Neural progenitor cell (in vitro differentiated cells): ENCODE measurements around the gene CCT7. TPM values are rescaled to one million over a fixed set of nuclear protein-coding genes. Genes with fewer than 3 reads are reported as not detected.

Source experiments
- DNase-seq: peaks from one replicate; pipeline ENCODE4 v3.0.0-alpha.2; 2016; ENCODE audit warnings: low spot score
- H2AFZ ChIP-seq: fragments of 200-600 bp; sonication (generic); replicated peaks from 2 replicates; pipeline ENCODE4 v1.6.1; 2016; ENCODE audit warnings: antibody characterized with exemption
- H3F3A ChIP-seq: fragments of 200-600 bp; sonication (generic); 2 replicates; pipeline ENCODE4 v1.6.1; 2016; ENCODE audit warnings: antibody characterized with exemption, low read depth
- H3K27ac ChIP-seq: fragments of 200-600 bp; sonication (generic); 2 replicates; pipeline ENCODE4 v1.5.1; 2016; ENCODE audit warnings: mild to moderate bottlenecking
- H3K27me3 ChIP-seq: fragments of 200-600 bp; sonication (generic); 2 replicates; pipeline ENCODE4 v1.6.1; 2016; ENCODE audit warnings: mild to moderate bottlenecking, moderate library complexity
- H3K36me3 ChIP-seq: fragments of 200-600 bp; sonication (generic); 2 replicates; pipeline ENCODE4 v1.5.1; 2016
- H3K4me1 ChIP-seq: fragments of 200-600 bp; sonication (generic); 2 replicates; pipeline ENCODE4 v1.6.1; 2016; ENCODE audit warnings: mixed run types
- H3K4me2 ChIP-seq: fragments of 200-600 bp; sonication (generic); 2 replicates; pipeline ENCODE4 v1.6.1; 2016
- H3K4me3 ChIP-seq: fragments of 200-600 bp; sonication (generic); 2 replicates; pipeline ENCODE4 v1.5.1; 2016
- H3K79me2 ChIP-seq: fragments of 200-600 bp; sonication (generic); 2 replicates; pipeline ENCODE4 v1.6.1; 2016; ENCODE audit warnings: low read depth
- H3K9ac ChIP-seq: fragments of 200-600 bp; sonication (generic); 2 replicates; pipeline ENCODE4 v1.6.1; 2016
- H3K9me3 ChIP-seq: fragments of 200-600 bp; sonication (generic); 2 replicates; pipeline ENCODE4 v1.5.1; 2016; ENCODE audit warnings: low read depth
- H4K20me1 ChIP-seq: fragments of 200-600 bp; sonication (generic); 2 replicates; pipeline ENCODE4 v1.6.1; 2016; ENCODE audit warnings: low read depth
- H3K27ac Mint-ChIP-seq: 3 replicates; pipeline ENCODE4 v1.8.0; 2021; ENCODE audit warnings: mixed read lengths
- H3K27me3 Mint-ChIP-seq: 2 replicates; pipeline ENCODE4 v1.8.0; 2022; ENCODE audit warnings: low read depth, mild to moderate bottlenecking, inconsistent platforms, moderate library complexity, mixed read lengths; ENCODE audit not compliant: insufficient read depth
- H3K36me3 Mint-ChIP-seq: 3 replicates; pipeline ENCODE4 v1.8.0; 2021; ENCODE audit warnings: mixed read lengths
- H3K4me1 Mint-ChIP-seq: 3 replicates; pipeline ENCODE4 v1.8.0; 2021; ENCODE audit warnings: mixed read lengths
- H3K4me3 Mint-ChIP-seq: 3 replicates; pipeline ENCODE4 v1.8.0; 2021; ENCODE audit warnings: mild to moderate bottlenecking, moderate library complexity, mixed read lengths
- H3K9me3 Mint-ChIP-seq: 3 replicates; pipeline ENCODE4 v1.8.0; 2020; ENCODE audit warnings: mixed read lengths
- CTCF ChIP-seq: fragments of 200-600 bp; sonication (generic); IDR thresholded peaks from 2 replicates; pipeline ENCODE4 v1.5.1; 2017; ENCODE audit warnings: antibody characterized with exemption, mild to moderate bottlenecking
- EZH2 ChIP-seq: fragments of 200-600 bp; sonication (generic); IDR thresholded peaks from 2 replicates; pipeline ENCODE4 v1.6.1; 2017; ENCODE audit warnings: antibody characterized with exemption, mild to moderate bottlenecking, moderate library complexity
- EZH2phosphoT487 ChIP-seq: fragments of 200-600 bp; sonication (generic); IDR thresholded peaks from 2 replicates; pipeline ENCODE4 v1.6.1; 2017; ENCODE audit warnings: antibody characterized with exemption
- total RNA-seq: library from RNA; depleted of rRNA; stranded (reverse); fragments of >200 nt; gene quantifications from 2 replicates; pipeline ENCODE4 v1.2.3, GENCODE V29; 2015; ENCODE audit warnings: low replicate concordance

The CCT7 gene
- total RNA-seq, 1 donor from 2014 or later = 456 TPM

GRCh38 chr2:73257425-73258125, 23.5 kb downstream of the CCT7 start:
- peaks cover 19% of the 10 kb centered on the region for H3F3A ChIP-seq
- peaks cover 10% of the 10 kb centered on the region for H3K4me1 ChIP-seq
- H3K79me2 ChIP-seq = no peaks in the 10 kb centered on the region
- H3K4me2 ChIP-seq = no peak overlapping the region
- no peak overlapping the region for H3K9ac ChIP-seq
- H3K27me3 ChIP-seq = no peaks in the 10 kb centered on the region
- H3K4me3 ChIP-seq = no peak overlapping the region
- H3K27me3 Mint-ChIP-seq = no peaks in the 10 kb centered on the region
- no peaks in the 10 kb centered on the region for H3K4me1 Mint-ChIP-seq
- H2AFZ ChIP-seq = no peak overlapping the region
- DNase-seq = no peak
- no peak overlapping the region for H3K27ac ChIP-seq
- H3K4me3 Mint-ChIP-seq = no peak overlapping the region
- H3K36me3 ChIP-seq = no peaks in the 10 kb centered on the region
- H3K9me3 ChIP-seq = no peaks in the 10 kb centered on the region
- peaks cover 13% of the 10 kb centered on the region for H3K36me3 Mint-ChIP-seq
- TF ChIP-seq EZH2 (no peak), CTCF (no peak), EZH2phosphoT487 (no peak)
- H4K20me1 ChIP-seq = peaks cover 37% of the 10 kb centered on the region
- H3K9me3 Mint-ChIP-seq = no peaks in the 10 kb centered on the region
- no peak overlapping the region for H3K27ac Mint-ChIP-seq

DNA sequence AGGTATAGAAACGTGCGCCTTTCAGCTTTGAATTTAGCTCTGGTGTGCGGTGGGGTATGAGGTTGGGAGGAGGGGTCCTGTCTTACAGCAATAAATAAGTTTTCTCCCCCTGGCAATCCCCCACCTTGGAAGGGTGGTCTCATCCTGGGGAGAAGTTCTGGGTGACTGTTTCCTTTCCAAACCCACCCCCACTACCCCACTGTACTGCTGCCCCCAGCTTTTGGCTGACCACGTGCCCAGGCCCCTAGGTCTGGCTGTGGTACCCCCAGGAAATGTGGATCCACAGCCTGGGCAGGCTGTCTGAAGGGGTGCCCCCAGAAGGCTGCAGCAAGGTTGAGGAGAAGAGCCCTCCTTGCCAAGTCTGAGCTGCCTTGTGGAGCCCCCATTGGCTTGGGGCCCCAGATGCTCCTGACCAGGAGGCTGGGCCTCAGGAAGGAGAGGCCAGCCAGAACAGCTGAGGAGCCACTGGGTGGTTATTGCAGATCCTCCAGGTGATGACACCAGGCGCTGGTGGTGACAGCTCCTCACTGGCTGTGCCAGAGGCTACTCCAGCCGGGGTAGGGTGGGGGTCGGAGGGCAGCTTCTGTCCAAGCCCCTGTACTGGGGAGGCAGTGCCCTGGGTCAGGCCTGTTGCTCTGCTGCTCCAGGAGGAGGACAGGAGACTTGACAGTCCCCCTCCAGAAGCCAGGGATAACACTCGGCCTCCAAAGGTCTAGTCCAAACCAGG, 24.2 kb downstream of the CCT7 start:
- TF ChIP-seq EZH2 (no peak), EZH2phosphoT487 (no peak), CTCF (no peak)
- Histone ChIP-seq H3K27me3 (no peaks in the 10 kb centered on the region), H2AFZ (no peak overlapping the region), H4K20me1 (peaks cover 31% of the 10 kb centered on the region), H3K4me2 (no peak overlapping the region), H3F3A (peaks cover 18% of the 10 kb centered on the region), H3K27ac (no peak overlapping the region), H3K79me2 (no peaks in the 10 kb centered on the region), H3K9me3 (no peaks in the 10 kb centered on the region), H3K4me3 (no peak overlapping the region), H3K36me3 (no peaks in the 10 kb centered on the region), H3K4me1 (peaks cover 10% of the 10 kb centered on the region), H3K9ac (no peak overlapping the region)
- Mint-ChIP-seq H3K36me3 (peaks cover 8% of the 10 kb centered on the region), H3K4me1 (no peaks in the 10 kb centered on the region), H3K27me3 (no peaks in the 10 kb centered on the region), H3K4me3 (no peak overlapping the region), H3K27ac (no peak overlapping the region), H3K9me3 (no peaks in the 10 kb centered on the region)
- DNase-seq = no peak

GRCh38 chr2:73258913-73259215, 24.8 kb downstream of the CCT7 start:
- Histone ChIP-seq H3F3A (peaks cover 14% of the 10 kb centered on the region), H3K9ac (no peak overlapping the region), H3K27me3 (no peaks in the 10 kb centered on the region), H3K79me2 (no peaks in the 10 kb centered on the region), H3K36me3 (no peaks in the 10 kb centered on the region), H3K4me1 (peaks cover 10% of the 10 kb centered on the region), H3K9me3 (no peaks in the 10 kb centered on the region), H2AFZ (no peak overlapping the region), H3K27ac (no peak overlapping the region), H3K4me3 (no peak overlapping the region), H3K4me2 (no peak overlapping the region), H4K20me1 (peaks cover 26% of the 10 kb centered on the region)
- DNase-seq = no peak
- H3K4me1 Mint-ChIP-seq = no peaks in the 10 kb centered on the region
- H3K27ac Mint-ChIP-seq = no peak overlapping the region
- H3K27me3 Mint-ChIP-seq = no peaks in the 10 kb centered on the region
- TF ChIP-seq EZH2 (no peak), CTCF (no peak), EZH2phosphoT487 (no peak)
- H3K36me3 Mint-ChIP-seq = peaks cover 4% of the 10 kb centered on the region
- no peak overlapping the region for H3K4me3 Mint-ChIP-seq
- H3K9me3 Mint-ChIP-seq = no peaks in the 10 kb centered on the region
